Mesendoderm (in vitro differentiated cells): ENCODE measurements around the gene GADD45GIP1.
"Not testable (repeated sequence)": the region's sequence is repeated elsewhere in the genome, so short reads cannot be mapped to it uniquely, and the experiment has no call there.

Experiments used
- DNase-seq: peaks from one replicate; pipeline ENCODE4 v3.0.0; 2013
- H2AK5ac ChIP-seq: 2 replicates; pipeline ENCODE4 v1.6.1; 2013; ENCODE audit warnings: low read length, inconsistent platforms
- H2BK120ac ChIP-seq: 2 replicates; pipeline ENCODE4 v1.6.1; 2013; ENCODE audit warnings: low read depth, mild to moderate bottlenecking, low read length, moderate library complexity, mixed read lengths
- H2BK15ac ChIP-seq: replicated peaks from 2 replicates; pipeline ENCODE4 v1.6.1; 2013; ENCODE audit warnings: low read depth, mild to moderate bottlenecking, moderate library complexity
- H2BK5ac ChIP-seq: 2 replicates; pipeline ENCODE4 v1.6.1; 2013; ENCODE audit warnings: low read length, inconsistent platforms
- H3K18ac ChIP-seq: 2 replicates; pipeline ENCODE4 v1.6.1; 2013; ENCODE audit warnings: mild to moderate bottlenecking, low read length, mixed read lengths
- H3K23ac ChIP-seq: one replicate; pipeline ENCODE4 v1.6.1; 2013; ENCODE audit warnings: low read length
- H3K27ac ChIP-seq: 2 replicates; pipeline ENCODE4 v1.5.1; 2013; ENCODE audit warnings: low read depth, mild to moderate bottlenecking, inconsistent platforms, low read length, moderate library complexity
- H3K27me3 ChIP-seq: 2 replicates; pipeline ENCODE4 v1.6.1; 2013; ENCODE audit warnings: low read length, control low read depth, mild to moderate bottlenecking, inconsistent platforms; ENCODE audit not compliant: insufficient read depth, poor library complexity
- H3K36me3 ChIP-seq: 2 replicates; pipeline ENCODE4 v1.6.1; 2013; ENCODE audit warnings: low read length, inconsistent platforms; ENCODE audit not compliant: control insufficient read depth, insufficient read depth
- H3K4ac ChIP-seq: one replicate; pipeline ENCODE4 v1.6.1; 2013; ENCODE audit warnings: low read depth, mild to moderate bottlenecking, low read length, moderate library complexity
- H3K4me1 ChIP-seq: 2 replicates; pipeline ENCODE4 v1.6.1; 2013; ENCODE audit warnings: low read depth, low read length, inconsistent platforms; ENCODE audit not compliant: control insufficient read depth
- H3K4me2 ChIP-seq: 2 replicates; pipeline ENCODE4 v1.6.1; 2013; ENCODE audit warnings: low read length
- H3K4me3 ChIP-seq: 2 replicates; pipeline ENCODE4 v1.5.1; 2013; ENCODE audit warnings: mild to moderate bottlenecking, low read length
- H3K56ac ChIP-seq: one replicate; pipeline ENCODE4 v1.6.1; 2013; ENCODE audit warnings: low read length
- H3K79me1 ChIP-seq: 2 replicates; pipeline ENCODE4 v1.6.1; 2013; ENCODE audit warnings: low read length, inconsistent platforms
- H3K79me2 ChIP-seq: 2 replicates; pipeline ENCODE4 v1.6.1; 2013; ENCODE audit warnings: mild to moderate bottlenecking, low read length; ENCODE audit not compliant: control insufficient read depth, insufficient read depth
- H3K9ac ChIP-seq: 2 replicates; pipeline ENCODE4 v1.6.1; 2013; ENCODE audit warnings: low read length, inconsistent platforms
- H4K5ac ChIP-seq: one replicate; pipeline ENCODE4 v1.6.1; 2013; ENCODE audit warnings: low read length
- H4K8ac ChIP-seq: one replicate; pipeline ENCODE4 v1.6.1; 2013; ENCODE audit warnings: low read depth, mild to moderate bottlenecking, control low read depth, low read length, moderate library complexity
- WGBS: extraction: QIAGEN DNeasy Blood & Tissue Kit; methylation state at CpG from one replicate; pipeline ENCODE4 v1.1.7; 2013; ENCODE audit warnings: low lambda C conversion rate, missing lambda C conversion rate; ENCODE audit not compliant: insufficient coverage; ENCODE audit errors: extremely low coverage; 5-methylcytosine and 5-hydroxymethylcytosine counted together

The GADD45GIP1 gene

DNA sequence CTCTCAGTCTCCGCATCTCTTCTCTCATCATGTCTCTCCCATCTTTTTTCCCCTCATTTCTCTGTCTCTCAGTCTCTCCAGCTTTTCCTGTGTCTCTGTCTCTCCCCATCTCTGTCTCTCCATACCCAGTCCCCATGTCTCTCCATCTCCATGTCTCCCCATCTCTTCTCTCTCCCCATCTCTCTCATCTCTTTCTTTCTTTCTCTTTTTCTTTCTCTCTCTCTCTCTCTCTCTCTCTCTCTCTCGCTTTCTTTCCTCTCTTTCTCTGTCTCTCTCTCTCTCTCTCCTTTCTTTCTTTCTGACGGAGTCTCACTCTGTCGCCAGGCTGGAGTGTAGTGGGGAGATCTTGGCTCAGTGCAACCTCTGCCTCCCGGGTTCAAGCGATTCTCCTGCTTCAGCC is 25.6 kb upstream of the GADD45GIP1 start:
- Histone ChIP-seq H3K4me2 (no peak overlapping the region), H2AK5ac (no peak overlapping the region), H3K4me3 (no peak overlapping the region), H3K56ac (no peak overlapping the region), H4K5ac (no peak overlapping the region), H2BK15ac (no peak overlapping the region), H3K79me1 (no peaks in the 10 kb centered on the region), H3K36me3 (no peaks in the 10 kb centered on the region), H3K4me1 (no peaks in the 10 kb centered on the region), H2BK120ac (no peak overlapping the region), H3K4ac (no peak overlapping the region), H3K27me3 (peaks cover 2% of the 10 kb centered on the region), H3K27ac (no peak overlapping the region), H3K18ac (no peak overlapping the region), H4K8ac (no peak overlapping the region), H3K9ac (no peak overlapping the region), H3K79me2 (no peaks in the 10 kb centered on the region), H3K23ac (no peak overlapping the region), H2BK5ac (no peak overlapping the region)
- DNase-seq, result no peak
- WGBS, result no CpG with 5 or more reads among the region's 6 CpGs

DNA sequence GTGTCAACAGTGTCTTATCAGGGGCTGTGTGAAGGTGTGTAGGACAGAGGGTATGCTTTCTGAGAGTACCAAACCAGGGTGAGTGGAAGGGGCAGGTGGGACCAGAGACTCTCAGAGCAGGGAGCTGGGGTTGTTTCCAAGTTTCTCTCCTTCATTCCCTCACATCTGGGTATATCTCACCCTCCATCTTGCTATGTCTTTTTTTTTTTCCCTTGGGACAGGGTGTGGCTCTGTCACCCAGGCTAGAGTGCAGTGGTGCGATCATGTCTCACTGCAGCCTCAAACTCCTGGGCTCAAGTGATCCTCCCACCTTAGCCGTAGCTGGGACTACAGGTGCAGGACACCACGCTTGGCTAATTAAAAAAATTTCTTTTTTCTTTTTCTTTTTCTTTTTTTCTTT is 23.0 kb upstream of the GADD45GIP1 start:
- H3K27ac ChIP-seq, result no peak overlapping the region
- H3K23ac ChIP-seq, result no peak overlapping the region
- no peak overlapping the region for H3K9ac ChIP-seq
- H3K36me3 ChIP-seq, result no peaks in the 10 kb centered on the region
- no peak overlapping the region for H4K5ac ChIP-seq
- no peak overlapping the region for H4K8ac ChIP-seq
- no peak overlapping the region for H3K18ac ChIP-seq
- H2AK5ac ChIP-seq, result no peak overlapping the region
- no peak overlapping the region for H3K4me3 ChIP-seq
- H3K4ac ChIP-seq, result no peak overlapping the region
- no peak for DNase-seq
- H3K79me2 ChIP-seq, result no peaks in the 10 kb centered on the region
- no peaks in the 10 kb centered on the region for H3K4me1 ChIP-seq
- H3K56ac ChIP-seq, result no peak overlapping the region
- no peak overlapping the region for H2BK15ac ChIP-seq
- no CpG with 5 or more reads among the region's 3 CpGs for WGBS
- no peak overlapping the region for H2BK120ac ChIP-seq
- no peaks in the 10 kb centered on the region for H3K27me3 ChIP-seq
- no peak overlapping the region for H2BK5ac ChIP-seq
- H3K4me2 ChIP-seq, result no peak overlapping the region
- no peaks in the 10 kb centered on the region for H3K79me1 ChIP-seq

DNA sequence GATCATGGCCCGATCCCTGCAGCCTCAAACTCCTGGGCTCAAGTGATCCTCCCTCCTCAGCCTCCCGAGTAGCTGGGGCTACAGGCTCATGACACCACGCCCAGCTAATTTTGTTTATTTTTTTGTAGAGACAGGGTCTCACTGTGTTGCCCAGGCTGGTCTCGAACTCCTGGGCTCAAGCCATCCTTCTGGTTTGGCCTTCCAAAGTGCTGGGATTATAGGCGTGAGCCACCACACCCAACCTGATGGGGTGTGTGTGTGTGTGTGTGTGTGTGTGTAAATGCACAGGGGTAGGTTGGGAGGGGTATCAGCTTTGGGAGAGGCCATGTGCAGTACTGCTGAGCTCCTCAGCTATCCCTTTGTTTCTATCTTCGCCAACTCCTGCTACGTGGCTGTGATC is 19.1 kb upstream of the GADD45GIP1 start:
- not testable (repeated sequence) for H3K79me1 ChIP-seq, H2BK120ac ChIP-seq, H3K4ac ChIP-seq, H3K4me1 ChIP-seq, H3K36me3 ChIP-seq, H3K4me3 ChIP-seq, H3K27me3 ChIP-seq, H2BK15ac ChIP-seq, H2BK5ac ChIP-seq, H3K56ac ChIP-seq, DNase-seq, H3K23ac ChIP-seq, H3K79me2 ChIP-seq, H4K8ac ChIP-seq, H4K5ac ChIP-seq, H3K18ac ChIP-seq, H3K4me2 ChIP-seq, H3K9ac ChIP-seq, H2AK5ac ChIP-seq, H3K27ac ChIP-seq
- no CpG with 5 or more reads among the region's 7 CpGs for WGBS

DNA sequence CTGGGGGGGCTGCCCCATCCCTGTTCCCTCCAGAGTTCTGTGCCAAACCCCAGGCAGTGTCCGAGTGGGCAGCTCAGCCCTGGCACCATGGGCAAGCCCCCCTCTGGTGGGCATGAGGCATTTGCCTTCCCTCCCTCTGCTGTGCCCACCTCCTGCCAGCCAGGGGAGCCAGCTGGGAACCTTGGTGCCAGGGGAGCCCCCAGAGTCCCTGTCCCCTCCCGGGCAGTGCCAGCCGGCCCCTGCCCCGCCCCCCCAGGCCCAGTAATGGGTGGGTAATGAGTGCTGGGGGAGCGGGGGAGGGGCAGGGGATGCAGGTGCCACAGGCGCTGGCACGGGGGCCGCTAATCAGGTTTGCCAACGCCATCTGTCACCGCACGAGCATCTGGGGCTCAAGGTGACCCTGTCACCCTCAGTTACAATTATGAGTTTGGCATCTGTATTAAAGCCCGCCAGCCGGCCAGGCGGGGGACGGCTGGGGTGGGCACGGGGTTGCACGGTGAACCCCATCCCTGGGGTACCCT is 18.3 kb upstream of the GADD45GIP1 start:
- Histone ChIP-seq H2BK120ac (no peak overlapping the region), H3K79me2 (no peaks in the 10 kb centered on the region), H3K4me3 (no peak overlapping the region), H3K4me1 (no peaks in the 10 kb centered on the region), H3K18ac (no peak overlapping the region), H3K36me3 (no peaks in the 10 kb centered on the region), H2AK5ac (no peak overlapping the region), H3K27me3 (no peaks in the 10 kb centered on the region), H3K4ac (no peak overlapping the region), H3K79me1 (no peaks in the 10 kb centered on the region), H3K23ac (no peak overlapping the region), H2BK5ac (no peak overlapping the region), H4K8ac (no peak overlapping the region), H4K5ac (no peak overlapping the region), H3K27ac (no peak overlapping the region), H3K4me2 (no peak overlapping the region), H3K56ac (no peak overlapping the region), H3K9ac (no peak overlapping the region), H2BK15ac (no peak overlapping the region)
- no peak for DNase-seq
- WGBS, result no CpG with 5 or more reads among the region's 17 CpGs

DNA sequence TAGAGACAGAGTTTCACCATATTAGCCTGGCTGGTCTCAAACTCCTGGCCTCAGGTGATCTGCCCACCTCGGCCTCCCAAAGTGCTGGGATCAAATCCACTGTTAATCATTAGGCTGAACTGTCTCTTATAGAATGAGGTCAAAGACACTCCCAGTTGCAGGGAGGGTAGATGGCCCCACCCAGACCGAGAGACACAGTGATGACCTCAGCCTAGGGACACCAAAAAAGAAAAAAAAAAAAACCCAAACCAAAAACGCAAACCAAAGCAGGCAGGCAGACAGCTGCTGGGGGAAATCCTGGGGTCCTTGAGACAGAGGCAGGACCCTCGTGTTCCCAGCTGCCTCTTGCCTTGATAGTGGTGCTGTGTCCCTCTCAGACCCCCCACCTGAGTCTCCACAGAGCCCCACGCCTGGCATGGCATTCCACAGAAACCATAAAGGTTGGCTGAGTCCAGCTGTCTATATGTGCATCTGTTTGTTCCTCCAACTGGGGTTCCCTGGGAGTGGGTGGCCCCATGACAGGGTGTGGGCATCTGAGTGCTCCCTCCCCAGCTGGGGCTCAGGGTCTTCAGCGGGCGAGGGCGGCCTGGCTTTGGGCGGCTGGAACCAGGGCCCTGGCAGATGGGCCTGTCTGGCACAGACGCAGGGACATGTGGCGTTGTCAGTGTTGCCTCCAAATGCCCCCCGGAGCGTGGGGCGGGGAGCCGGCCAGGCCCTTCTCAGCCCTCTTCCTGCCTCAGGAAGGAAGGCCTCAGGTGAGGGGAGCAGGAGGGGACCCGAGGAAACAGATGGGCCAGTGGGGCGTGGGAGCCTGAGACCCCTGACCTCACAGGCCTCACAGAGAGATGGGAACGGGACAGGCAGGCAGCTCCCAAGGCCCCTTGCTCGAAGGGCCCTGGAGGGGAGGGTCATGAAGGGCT is 17.5 kb upstream of the GADD45GIP1 start:
- Histone ChIP-seq H2AK5ac (no peak overlapping the region), H4K5ac (no peak overlapping the region), H3K79me1 (no peaks in the 10 kb centered on the region), H3K27ac (no peak overlapping the region), H2BK15ac (no peak overlapping the region), H2BK5ac (no peak overlapping the region), H3K79me2 (no peaks in the 10 kb centered on the region), H2BK120ac (no peak overlapping the region), H4K8ac (no peak overlapping the region), H3K9ac (no peak overlapping the region), H3K27me3 (no peaks in the 10 kb centered on the region), H3K23ac (no peak overlapping the region), H3K36me3 (no peaks in the 10 kb centered on the region), H3K18ac (no peak overlapping the region), H3K4ac (no peak overlapping the region), H3K4me3 (no peak overlapping the region), H3K4me2 (no peak overlapping the region), H3K4me1 (no peaks in the 10 kb centered on the region), H3K56ac (no peak overlapping the region)
- DNase-seq, result no peak
- WGBS, result no CpG with 5 or more reads among the region's 19 CpGs
